ENCODE data around the gene CBX4. TPM values are rescaled to one million over a fixed set of nuclear protein-coding genes. Genes with fewer than 3 reads are reported as not detected.
A peak's percentile ranks its signal among the peaks of the same experiment; 100 is the strongest.

The CBX4 gene
- total RNA-seq, 1 donor from 2014 or later: 16.9 TPM

DNA sequence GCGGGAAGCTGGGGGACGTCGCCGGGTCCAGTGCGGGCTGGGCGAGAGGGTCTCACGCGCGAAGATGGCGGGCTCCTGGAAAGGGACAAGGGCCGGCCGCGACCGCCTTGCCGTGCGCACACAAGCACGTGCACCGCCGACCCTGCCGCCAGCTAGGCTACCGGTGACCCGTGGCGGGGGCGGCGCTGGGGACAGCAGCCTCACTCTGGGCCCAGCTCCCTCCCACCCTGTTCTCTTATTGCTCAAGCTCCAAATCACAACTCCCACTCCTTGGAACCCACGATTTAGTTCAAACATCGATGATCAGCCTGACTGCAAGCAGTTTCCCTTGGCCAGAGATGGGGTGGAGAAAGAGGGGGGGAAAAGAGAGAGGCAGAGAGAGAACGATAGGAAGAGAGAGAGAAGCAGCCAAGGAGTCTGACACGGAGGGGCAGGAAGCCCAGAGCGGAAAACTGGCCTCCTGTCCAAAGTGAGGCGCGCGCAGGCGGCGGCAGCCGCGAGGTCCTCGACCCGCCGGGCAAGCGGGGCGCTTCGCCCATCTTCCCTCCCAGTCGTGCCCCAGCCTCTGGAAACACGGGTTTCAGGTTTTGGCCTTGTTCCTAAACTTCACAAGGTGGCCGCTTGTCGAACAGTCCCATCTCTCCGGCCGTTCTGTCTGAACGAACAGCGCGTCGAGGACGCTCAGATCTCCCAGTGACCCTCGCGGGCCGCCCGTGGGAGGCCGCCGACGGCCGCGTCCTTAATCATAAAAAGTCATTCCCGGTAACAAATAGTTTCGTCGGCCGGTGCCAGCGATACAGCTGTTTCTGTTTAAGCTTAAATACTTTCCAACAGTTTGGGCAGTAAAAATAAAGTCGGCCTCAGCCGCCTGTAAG lies 40.7 kb downstream of the CBX4 start:
- H3K9me3 ChIP-seq (ENCODE audit: insufficient read depth, low read depth, low read length): peaks cover 9% of the 10 kb centered on the region
- FAIRE-seq (no peak), DNase-seq (ENCODE audit: low read depth) (no peak)
- peaks cover 29% of the 10 kb centered on the region for H4K20me1 ChIP-seq (ENCODE audit: insufficient read depth, low read length)
- H3K4me1 ChIP-seq (ENCODE audit: insufficient read depth, low read length): peaks cover 39% of the 10 kb centered on the region
- H3K4me3 Mint-ChIP-seq (ENCODE audit: unreplicated experiment): peak overlapping the region; percentile 68
- H3K4me3 ChIP-seq (ENCODE audit: insufficient read depth, low read depth, low read length): peak overlapping the region; percentile 5
- peaks cover 43% of the 10 kb centered on the region for H3K27me3 Mint-ChIP-seq (ENCODE audit: low read depth, unreplicated experiment)
- H3K9ac ChIP-seq (ENCODE audit: low read length): no peak overlapping the region
- H3K27me3 ChIP-seq (ENCODE audit: insufficient read depth, low read length): peaks cover 56% of the 10 kb centered on the region
- peak overlapping the region; percentile 70 for H3K4me2 ChIP-seq (ENCODE audit: low read length)
- H3K27ac Mint-ChIP-seq (ENCODE audit: unreplicated experiment): no peak overlapping the region
- peaks cover 2% of the 10 kb centered on the region for H3K36me3 Mint-ChIP-seq (ENCODE audit: low read depth, unreplicated experiment)
- H2AFZ ChIP-seq (ENCODE audit: low read depth, low read length): peak overlapping the region; percentile 15
- peaks cover 25% of the 10 kb centered on the region for H3K9me3 Mint-ChIP-seq (ENCODE audit: unreplicated experiment)
- TF ChIP-seq EZH2 (IDR thresholded peaks at IDR 0.05; ENCODE audit: insufficient read depth, low read length): peak; percentile 98
- TF ChIP-seq, protein P1, sequence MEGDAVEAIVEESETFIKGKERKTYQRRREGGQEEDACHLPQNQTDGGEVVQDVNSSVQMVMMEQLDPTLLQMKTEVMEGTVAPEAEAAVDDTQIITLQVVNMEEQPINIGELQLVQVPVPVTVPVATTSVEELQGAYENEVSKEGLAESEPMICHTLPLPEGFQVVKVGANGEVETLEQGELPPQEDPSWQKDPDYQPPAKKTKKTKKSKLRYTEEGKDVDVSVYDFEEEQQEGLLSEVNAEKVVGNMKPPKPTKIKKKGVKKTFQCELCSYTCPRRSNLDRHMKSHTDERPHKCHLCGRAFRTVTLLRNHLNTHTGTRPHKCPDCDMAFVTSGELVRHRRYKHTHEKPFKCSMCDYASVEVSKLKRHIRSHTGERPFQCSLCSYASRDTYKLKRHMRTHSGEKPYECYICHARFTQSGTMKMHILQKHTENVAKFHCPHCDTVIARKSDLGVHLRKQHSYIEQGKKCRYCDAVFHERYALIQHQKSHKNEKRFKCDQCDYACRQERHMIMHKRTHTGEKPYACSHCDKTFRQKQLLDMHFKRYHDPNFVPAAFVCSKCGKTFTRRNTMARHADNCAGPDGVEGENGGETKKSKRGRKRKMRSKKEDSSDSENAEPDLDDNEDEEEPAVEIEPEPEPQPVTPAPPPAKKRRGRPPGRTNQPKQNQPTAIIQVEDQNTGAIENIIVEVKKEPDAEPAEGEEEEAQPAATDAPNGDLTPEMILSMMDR (IDR thresholded peaks at IDR 0.05; ENCODE audit: insufficient read depth, low read depth, low read length): no peak
- H3K4me1 Mint-ChIP-seq (ENCODE audit: low read depth, unreplicated experiment): peaks cover 3% of the 10 kb centered on the region
- no peak overlapping the region for H3K27ac ChIP-seq (ENCODE audit: low read depth, low read length)
- H3K36me3 ChIP-seq (ENCODE audit: insufficient read depth, low read length): no peaks in the 10 kb centered on the region
- H3K79me2 ChIP-seq (ENCODE audit: insufficient read depth, low read length): peaks cover 6% of the 10 kb centered on the region

DNA sequence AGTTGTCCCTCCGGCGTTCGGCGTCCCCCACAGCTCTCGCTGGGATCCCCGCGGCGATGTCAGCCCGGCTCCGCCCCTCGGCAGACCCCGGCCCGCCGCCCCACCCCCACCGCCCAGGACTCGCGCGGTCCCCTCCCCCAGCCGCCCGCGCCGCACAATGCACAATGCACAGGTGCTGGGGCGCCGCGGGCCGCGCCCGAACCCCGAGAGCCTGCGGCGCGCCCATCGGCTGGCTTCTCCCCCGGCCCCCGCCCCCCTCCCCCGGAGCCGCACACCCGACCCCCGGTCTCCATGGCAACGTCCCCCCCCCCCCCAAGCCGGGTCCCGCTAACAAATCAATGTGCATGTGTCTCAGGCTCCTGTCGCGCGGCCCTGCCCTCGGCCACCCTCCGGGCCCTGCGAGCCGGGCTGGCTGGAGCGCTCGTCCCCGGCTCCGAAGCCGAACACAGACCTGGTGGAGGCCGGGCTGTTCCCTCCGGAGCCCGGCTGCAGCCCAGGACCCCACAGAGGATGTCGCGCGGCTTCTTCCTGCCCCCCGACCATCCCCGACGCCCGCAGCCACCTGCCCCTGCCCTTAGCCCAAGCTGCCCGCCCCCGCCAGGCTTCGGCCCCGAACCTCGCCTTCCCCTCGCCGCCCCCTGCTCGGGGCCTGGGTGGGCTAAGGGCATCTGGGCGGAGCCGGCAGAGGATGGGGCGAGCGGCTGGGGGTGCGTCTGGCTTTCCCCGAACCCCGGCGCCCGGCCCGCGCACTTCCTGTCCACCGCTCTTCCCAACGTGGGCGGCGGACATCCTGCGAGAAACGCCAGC lies 41.5 kb downstream of the CBX4 start:
- H3K27ac Mint-ChIP-seq (ENCODE audit: unreplicated experiment): no peak overlapping the region
- FAIRE-seq: no peak
- peaks cover 38% of the 10 kb centered on the region for H3K27me3 Mint-ChIP-seq (ENCODE audit: low read depth, unreplicated experiment)
- peaks cover 48% of the 10 kb centered on the region for H3K27me3 ChIP-seq (ENCODE audit: insufficient read depth, low read length)
- no peak overlapping the region for H3K27ac ChIP-seq (ENCODE audit: low read depth, low read length)
- peaks cover 6% of the 10 kb centered on the region for H3K79me2 ChIP-seq (ENCODE audit: insufficient read depth, low read length)
- no peak overlapping the region for H3K4me3 Mint-ChIP-seq (ENCODE audit: unreplicated experiment)
- TF ChIP-seq EZH2 (IDR thresholded peaks at IDR 0.05; ENCODE audit: insufficient read depth, low read length): no peak
- TF ChIP-seq, protein P1 (IDR thresholded peaks at IDR 0.05; ENCODE audit: insufficient read depth, low read depth, low read length): no peak
- H3K36me3 ChIP-seq (ENCODE audit: insufficient read depth, low read length): no peaks in the 10 kb centered on the region
- no peak overlapping the region for H3K9ac ChIP-seq (ENCODE audit: low read length)
- H3K9me3 Mint-ChIP-seq (ENCODE audit: unreplicated experiment): peaks cover 21% of the 10 kb centered on the region
- H3K4me1 ChIP-seq (ENCODE audit: insufficient read depth, low read length): peaks cover 46% of the 10 kb centered on the region
- H3K4me2 ChIP-seq (ENCODE audit: low read length): peak overlapping the region; percentile 93
- peak overlapping the region; percentile 50 for H3K4me3 ChIP-seq (ENCODE audit: insufficient read depth, low read depth, low read length)
- peak overlapping the region; percentile 15 for H2AFZ ChIP-seq (ENCODE audit: low read depth, low read length)
- DNase-seq (ENCODE audit: low read depth): no peak
- peaks cover 2% of the 10 kb centered on the region for H3K36me3 Mint-ChIP-seq (ENCODE audit: low read depth, unreplicated experiment)
- peaks cover 4% of the 10 kb centered on the region for H3K9me3 ChIP-seq (ENCODE audit: insufficient read depth, low read depth, low read length)
- peaks cover 3% of the 10 kb centered on the region for H3K4me1 Mint-ChIP-seq (ENCODE audit: low read depth, unreplicated experiment)
- H4K20me1 ChIP-seq (ENCODE audit: insufficient read depth, low read length): peaks cover 31% of the 10 kb centered on the region
